HepG2 (cell line): ENCODE data around the gene OVOL3. TPM values are rescaled to one million over a fixed set of nuclear protein-coding genes. Genes with fewer than 3 reads are reported as not detected.

Experiments used
- AKNA ChIP-seq: sonication (generic); formaldehyde crosslinking; IDR thresholded peaks from 2 replicates; pipeline ENCODE4 v1.4.0; 2020; ENCODE audit warnings: missing genetic modification reagents, borderline replicate concordance
- ATF7-NPFF ChIP-seq: sonication (generic); formaldehyde crosslinking; IDR thresholded peaks from 2 replicates; pipeline ENCODE4 v1.8.1; 2023; ENCODE audit warnings: mild to moderate bottlenecking, low read depth, missing genetic modification reagents, moderate library complexity
- CEBPG ChIP-seq: IDR thresholded peaks from 2 replicates; pipeline ENCODE4 v1.6.1; 2016
- CENPX ChIP-seq: sonication (generic); formaldehyde crosslinking; IDR thresholded peaks from 2 replicates; pipeline ENCODE4 v1.9.0; 2021; ENCODE audit warnings: mild to moderate bottlenecking, missing genetic modification reagents, moderate library complexity
- HDAC1 ChIP-seq: sonication (generic); formaldehyde crosslinking; IDR thresholded peaks from 2 replicates; pipeline ENCODE4 v1.5.1; 2020; ENCODE audit warnings: mild to moderate bottlenecking, missing genetic modification reagents
- IRX3 ChIP-seq: sonication (generic); formaldehyde crosslinking; IDR thresholded peaks from 2 replicates; pipeline ENCODE4 v1.8.1; 2023; ENCODE audit warnings: mild to moderate bottlenecking, low read depth, missing genetic modification reagents, borderline replicate concordance
- KDM5B ChIP-seq: sonication (generic); formaldehyde crosslinking; IDR thresholded peaks from 2 replicates; pipeline ENCODE4 v1.4.0; 2020; ENCODE audit warnings: missing genetic modification reagents, mild to moderate bottlenecking, borderline replicate concordance
- PLRG1 ChIP-seq: fragments of 450-650 bp; conservative IDR thresholded peaks from 2 replicates; pipeline ENCODE4 v1.6.1; 2016
- PRMT3 ChIP-seq: sonication (generic); formaldehyde crosslinking; IDR thresholded peaks from 2 replicates; pipeline ENCODE4 v1.8.1; 2022; ENCODE audit warnings: low read depth, mild to moderate bottlenecking, moderate library complexity, missing genetic modification reagents, borderline replicate concordance
- ZNF251 ChIP-seq: sonication (generic); formaldehyde crosslinking; IDR thresholded peaks from 2 replicates; pipeline ENCODE4 v1.9.0; 2021; ENCODE audit warnings: mild to moderate bottlenecking, missing genetic modification reagents
- ZNF501 ChIP-seq: sonication (generic); formaldehyde crosslinking; IDR thresholded peaks from 2 replicates; pipeline ENCODE4 v1.5.1; 2020; ENCODE audit warnings: mild to moderate bottlenecking, moderate library complexity, missing genetic modification reagents
- ZNF572 ChIP-seq: sonication (generic); formaldehyde crosslinking; IDR thresholded peaks from 2 replicates; pipeline ENCODE4 v1.5.1; 2020; ENCODE audit warnings: mild to moderate bottlenecking, missing genetic modification reagents
- ZNF574 ChIP-seq: sonication (generic); formaldehyde crosslinking; IDR thresholded peaks from 2 replicates; pipeline ENCODE4 v1.4.0; 2020; ENCODE audit warnings: missing genetic modification reagents
- ZNF614 ChIP-seq: IDR thresholded peaks from 2 replicates; pipeline ENCODE4 v1.6.1; 2018; ENCODE audit warnings: missing biosample characterization, missing genetic modification reagents, inconsistent platforms, borderline replicate concordance
- ZNF691 ChIP-seq: sonication (generic); formaldehyde crosslinking; IDR thresholded peaks from 2 replicates; pipeline ENCODE4 v1.4.0; 2020; ENCODE audit warnings: missing genetic modification reagents, low read depth, mild to moderate bottlenecking, borderline replicate concordance
- ZNF800 ChIP-seq: sonication (generic); formaldehyde crosslinking; IDR thresholded peaks from 2 replicates; pipeline ENCODE4 v1.4.0; 2020; ENCODE audit warnings: missing genetic modification reagents
- ZSCAN21 ChIP-seq: sonication (generic); formaldehyde crosslinking; IDR thresholded peaks from 2 replicates; pipeline ENCODE4 v1.8.0; 2022; ENCODE audit warnings: mild to moderate bottlenecking, missing genetic modification reagents, moderate library complexity, borderline replicate concordance
- polyA plus RNA-seq, 8 experiments: library from polyadenylated mRNA; depleted of rRNA in 3 of 8; stranded (reverse) in 7 of 8; unstranded in 1 of 8; fragments of >200 nt; fragmentation: Illumina TruSeq in 4 of 8; extraction: Trizol in 4 of 8; gene quantifications; 2 replicates each; pipeline versions ENCODE4 v1.2.1 to v1.2.3, GENCODE V29; 2011 to 2016; ENCODE audit warnings: low read depth in 4 of 8, missing spikeins in 1 of 8, mixed read lengths in 1 of 8; ENCODE audit not compliant: insufficient read depth in 1 of 8
- total RNA-seq, 5 experiments: library from RNA; depleted of rRNA; stranded (reverse); fragments of >200 nt; fragmentation: Illumina TruSeq; extraction: Trizol; gene quantifications; 2 replicates each; pipeline ENCODE4 v1.2.3, GENCODE V29; 2016; ENCODE audit warnings: low read depth in 1 of 5

OVOL3 gene
- total and polyA plus RNA-seq, 2 of the 13 experiments (the other 11 are each of a cell fraction or from before 2014, with no cell fraction given), result not detected

- TF ChIP-seq CENPX (CRISPR knock-in tag) (no peak), ZNF691 (no peak), ATF7-NPFF (CRISPR knock-in tag) (peak; percentile 89; the same call in 1 of the 2 replicates), AKNA (CRISPR knock-in tag) (peak; percentile 82), PRMT3 (no peak), CEBPG (CRISPR knock-in tag) (0 out of 2 replicates have a peak, but pooled peaks have one; percentile 14), IRX3 (CRISPR knock-in tag) (0 out of 2 replicates have a peak, but pooled peaks have one; percentile 81), HDAC1 (CRISPR knock-in tag) (peak; percentile 84), ZNF251 (CRISPR knock-in tag) (no peak), ZSCAN21 (CRISPR knock-in tag) (0 out of 2 replicates have a peak, but pooled peaks have one; percentile 27), KDM5B (CRISPR knock-in tag) (peak; percentile 87), ZNF800 (peak; percentile 81), PLRG1 (no peak), ZNF572 (CRISPR knock-in tag) (no peak), ZNF614 (CRISPR knock-in tag) (peak; percentile 76), ZNF574 (CRISPR knock-in tag) (peak; percentile 88), ZNF501 (CRISPR knock-in tag) (peak; percentile 92)
Observed at GRCh38 chr19:36114721-36115452, 3.9 kb downstream of the OVOL3 start, which contains the start of gene POLR2I (continued).
